K562 (cell line): ENCODE measurements around the gene MRFAP1. TPM values are rescaled to one million over a fixed set of nuclear protein-coding genes. Genes with fewer than 3 reads are reported as not detected.

Experiments
- ATAC-seq: fragments of 200-7000 bp; cut with Tn5 transposase; 3 replicates; pipeline ENCODE4 v1.9.1; 2020; ENCODE audit warnings: moderate library complexity
- BruUV-seq: library from RNA; stranded (reverse); fragments of 400-500 nt; replicated peaks from 2 replicates; lab custom pipeline; 2021; lab: Mats Ljungman, UMichigan
- CTCF ChIA-PET: fragments of 300-600 bp; formaldehyde crosslinking; extraction: SDS; loops from one replicate; lab custom pipeline; 2021; ENCODE audit warnings: low intra/inter-chr PET ratio; lab: Yijun Ruan, JAX
- POLR2A ChIA-PET: fragments of 300-600, 350-650 bp; sonication (Branson Sonifier 250); formaldehyde crosslinking; extraction: SDS; loops from one replicate; lab custom pipeline; 2021; ENCODE audit warnings: antibody characterized with exemption, inconsistent platforms; lab: Yijun Ruan, JAX
- DNase-seq, 4 experiments: peaks; one replicate each; pipeline versions ENCODE4 v3.0.0 to v3.0.0-alpha.2; 2011 to 2018; ENCODE audit warnings: low spot score in 3 of 4, mixed read lengths in 3 of 4; ENCODE audit errors: extremely low read depth in 1 of 4
- FAIRE-seq: peaks from 2 replicates; lab custom pipeline; 2011; peaks lifted over from hg19 to GRCh38; lab: Jason Lieb, UNC
- H2AFZ ChIP-seq: 2 replicates; pipeline ENCODE4 v1.6.0; 2011; ENCODE audit warnings: low read depth, low read length, control low read depth, inconsistent platforms
- H3K27ac ChIP-seq: fragments of 200-600 bp; 3 replicates; pipeline ENCODE4 v1.8.0; 2011; ENCODE audit warnings: low read depth, mild to moderate bottlenecking, control low read depth, inconsistent platforms, low read length, moderate library complexity, mixed read lengths; ENCODE audit errors: extremely low read depth
- H3K27me3 ChIP-seq, 2 experiments: fragments of 300-600 bp in 1 of 2; 2 replicates in 1 of 2; 3 replicates in 1 of 2; pipeline versions ENCODE4 v1.6.0 to v1.8.0; 2011; ENCODE audit warnings: inconsistent platforms in 2 of 2, low read length in 2 of 2, mild to moderate bottlenecking in 1 of 2, mixed read lengths in 1 of 2, moderate library complexity in 1 of 2; ENCODE audit not compliant: control insufficient read depth in 2 of 2, insufficient read depth in 2 of 2
- H3K36me3 ChIP-seq: fragments of 300-600 bp; 3 replicates; pipeline ENCODE4 v1.8.0; 2011; ENCODE audit warnings: mild to moderate bottlenecking, low read length, inconsistent platforms; ENCODE audit not compliant: control insufficient read depth, insufficient read depth
- H3K4me1 ChIP-seq, 2 experiments: fragments of 200-600 bp in 1 of 2; replicated peaks in 1 of 2; 2 replicates in 1 of 2; 3 replicates in 1 of 2; pipeline versions ENCODE4 v1.5.1 to v1.8.0; 2011; ENCODE audit warnings: inconsistent platforms in 2 of 2, low read length in 2 of 2, mild to moderate bottlenecking in 1 of 2, mixed read lengths in 1 of 2, moderate library complexity in 1 of 2; ENCODE audit not compliant: control insufficient read depth in 2 of 2, insufficient read depth in 2 of 2
- H3K4me2 ChIP-seq: 2 replicates; pipeline ENCODE4 v1.6.1; 2011; ENCODE audit warnings: low read length, control low read depth, inconsistent platforms, mixed read lengths; ENCODE audit not compliant: insufficient read depth
- H3K4me3 ChIP-seq: fragments of 200-600 bp; sonication (generic), shearing (Covaris generic); 2 replicates; pipeline ENCODE4 v1.5.1; 2016; ENCODE audit warnings: control low read depth, inconsistent platforms
- H3K79me2 ChIP-seq: fragments of 200-600 bp; 3 replicates; pipeline ENCODE4 v1.8.0; 2011; ENCODE audit warnings: low read length, inconsistent platforms; ENCODE audit not compliant: control insufficient read depth, insufficient read depth
- H3K9ac ChIP-seq, 2 experiments: 2 replicates each; pipeline versions ENCODE4 v1.6.0 to v1.6.1; 2011; ENCODE audit warnings: low read depth in 2 of 2, low read length in 2 of 2, control low read depth in 1 of 2, inconsistent platforms in 1 of 2, mild to moderate bottlenecking in 1 of 2, mixed read lengths in 1 of 2; ENCODE audit not compliant: insufficient read depth in 1 of 2
- H3K9me1 ChIP-seq: one replicate; pipeline ENCODE4 v1.6.0; 2011; ENCODE audit warnings: inconsistent platforms, mild to moderate bottlenecking, low read length, moderate library complexity; ENCODE audit not compliant: control insufficient read depth, insufficient read depth
- H3K9me3 ChIP-seq: replicated peaks from 2 replicates; pipeline ENCODE4 v1.5.1; 2011; ENCODE audit warnings: low read depth, low read length, inconsistent platforms; ENCODE audit not compliant: control insufficient read depth, insufficient read depth
- H4K20me1 ChIP-seq: replicated peaks from 2 replicates; pipeline ENCODE4 v1.6.1; 2011; ENCODE audit warnings: low read length, inconsistent platforms, mixed read lengths; ENCODE audit not compliant: control insufficient read depth, insufficient read depth
- POLR2G ChIP-seq: fragments of 200-400 bp; formaldehyde crosslinking; IDR thresholded peaks from 2 replicates; pipeline ENCODE4 v1.6.1; 2017; ENCODE audit warnings: low read depth, mild to moderate bottlenecking, antibody characterized with exemption, low read length, moderate library complexity
- THAP12 ChIP-seq: fragments of 250-450 bp; sonication (Bioruptor Pico); IDR thresholded peaks from 2 replicates; pipeline ENCODE4 v1.9.0; 2021; ENCODE audit warnings: mild to moderate bottlenecking, inconsistent platforms
- WGBS: fragments of 100-300 bp; shearing (Covaris generic); methylation state at CpG from one replicate; pipeline ENCODE4 v1.1.6; 2016; ENCODE audit warnings: low coverage, mixed read lengths; ENCODE audit not compliant: insufficient coverage; ENCODE audit errors: missing lambda C conversion rate; 5-methylcytosine and 5-hydroxymethylcytosine counted together
- in situ Hi-C: fragments of 300-500 bp; cut with MboI; formaldehyde crosslinking; loops from 4 replicates; pipeline ENCODE4 v1.15.0; 2018; ENCODE audit warnings: inconsistent platforms, mixed read lengths
- intact Hi-C: fragments of 100-400 bp; cut with micrococcal nuclease; formaldehyde crosslinking; loops from 2 replicates; pipeline ENCODE4 v1.14.2; 2022
- polyA plus RNA-seq, 8 experiments: library from polyadenylated mRNA; depleted of rRNA in 4 of 8; stranded (reverse) in 5 of 8; unstranded in 3 of 8; fragments of >200 nt; fragmentation: Nextera tagmentation in 2 of 8; fragmentation: Illumina TruSeq in 1 of 8; extraction: Ambion mirVana in 2 of 8; extraction: Trizol in 1 of 8; gene quantifications; 2 replicates each; pipeline versions ENCODE4 v1.2.1 to v1.2.3, GENCODE V29; 2011 to 2014; ENCODE audit warnings: inconsistent platforms in 1 of 8, missing spikeins in 1 of 8
- total RNA-seq, 7 experiments: library from RNA; depleted of rRNA in 6 of 7; stranded (reverse); fragments of >200 nt in 6 of 7; fragmentation: Illumina TruSeq in 2 of 7; extraction: Trizol in 2 of 7; gene quantifications; 2 replicates each; pipeline versions ENCODE4 v1.2.1 to v1.2.3, GENCODE V29; 2011 to 2021; ENCODE audit warnings: low replicate concordance in 1 of 7

MRFAP1 gene
- total and polyA plus RNA-seq, 9 of the 15 experiments (the other 6 are each of a cell fraction or from before 2014, with no cell fraction given): 46.0 to 270 (median 151) TPM

GRCh38 chr4:6619466-6620255 is 20.8 kb upstream of the MRFAP1 start:
- no peaks in the 10 kb centered on the region for H3K27me3 ChIP-seq
- H3K9me3 ChIP-seq: no peaks in the 10 kb centered on the region; the same call in 1 of the 2 replicates
- intact Hi-C loops: no loop called here
- no peaks in the 10 kb centered on the region for H4K20me1 ChIP-seq
- BruUV-seq: no TSS peak
- no peaks in the 10 kb centered on the region for H3K79me2 ChIP-seq
- peaks cover 8% of the 10 kb centered on the region; the same call in 1 of the 3 replicates for H3K36me3 ChIP-seq
- TF ChIP-seq POLR2G (peak; percentile 33; the same call in 1 of the 2 replicates), THAP12 (CRISPR knock-in tag) (no peak)
- TF ChIP-seq, all 486 proteins: peak for 1
- peak overlapping the region in 1 of 2 experiments; percentile 58; a peak in 1 of 4 replicates for H3K9ac ChIP-seq
- in situ Hi-C loops: no loop called here
- no peak overlapping the region for H3K4me2 ChIP-seq
- no peak for DNase-seq
- FAIRE-seq: no peak
- no peak for ATAC-seq
- ChIA-PET CTCF (no interaction called here), POLR2A (interaction anchor here (1.1 to 2.0 kb wide), 4 partner anchors 8 to 20 kb away, joined by 3 to 6 read pairs (median 4); partner anchors contain the start of gene MRFAP1)
- H3K9me1 ChIP-seq: no peaks in the 10 kb centered on the region
- 64% methylated on average over 19 of the region's 24 CpGs for WGBS
- H3K4me3 ChIP-seq: no peak overlapping the region
- H2AFZ ChIP-seq: no peak overlapping the region
- H3K4me1 ChIP-seq: peaks cover 0 to 15% of the 10 kb centered on the region in 2 experiments; a peak in 2 of 5 replicates
- no peak overlapping the region for H3K27ac ChIP-seq
